Heart right ventricle (tissue), 16 donors: ENCODE data around the gene MAPKAP1. TPM values are rescaled to one million over a fixed set of nuclear protein-coding genes. Genes with fewer than 3 reads are reported as not detected.

Experiments used
- ATAC-seq, 8 donors: fragments of 200-7000 bp; cut with Tn5 transposase; one replicate each; pipeline ENCODE4 v1.9.1; 2020; ENCODE audit warnings: mild to moderate bottlenecking in 8 of 8, moderate library complexity in 8 of 8, moderate number of reproducible peaks in 1 of 8
- DNase-seq, 2 donors: peaks; one replicate each; pipeline ENCODE4 v3.0.0-alpha.2; 2020
- H3K27ac ChIP-seq, 10 donors: fragments of 200-600 bp; sonication (generic) in 2 of 10; one replicate each; pipeline versions ENCODE4 v1.5.0 to v1.8.0; 2020 to 2022; ENCODE audit warnings: mild to moderate bottlenecking in 3 of 10
- H3K27me3 ChIP-seq, 7 donors: fragments of 200-600 bp; one replicate each; pipeline ENCODE4 v1.8.0; 2021 to 2022; ENCODE audit warnings: mild to moderate bottlenecking in 2 of 7
- H3K36me3 ChIP-seq, 9 donors: fragments of 200-600 bp; sonication (generic) in 1 of 9; one replicate each; pipeline versions ENCODE4 v1.5.0 to v1.8.0; 2020 to 2022; ENCODE audit warnings: mild to moderate bottlenecking in 2 of 9
- H3K4me1 ChIP-seq, 9 donors: fragments of 200-600 bp; sonication (generic) in 1 of 9; one replicate each; pipeline versions ENCODE4 v1.5.0 to v1.8.0; 2020 to 2022; ENCODE audit warnings: mild to moderate bottlenecking in 4 of 9
- H3K4me3 ChIP-seq, 10 donors: fragments of 200-600 bp; sonication (generic) in 2 of 10; one replicate each; pipeline versions ENCODE4 v1.5.0 to v1.8.0; 2020 to 2022; ENCODE audit warnings: mild to moderate bottlenecking in 7 of 10, moderate library complexity in 2 of 10
- H3K9me3 ChIP-seq, 11 donors: fragments of 200-600 bp in 10 of 11; sonication (generic) in 2 of 11; one replicate each; pipeline versions ENCODE4 v1.5.0 to v1.8.0; 2013 to 2022; ENCODE audit warnings: mild to moderate bottlenecking in 2 of 11, control low read depth in 1 of 11, moderate library complexity in 1 of 11
- CTCF ChIP-seq, 9 donors: fragments of 200-600 bp; sonication (generic) in 2 of 9; IDR thresholded peaks; one replicate each; pipeline versions ENCODE4 v1.5.0 to v1.8.0; 2021 to 2022; ENCODE audit warnings: antibody characterized with exemption in 9 of 9, mild to moderate bottlenecking in 5 of 9, moderate library complexity in 1 of 9
- WGBS, 2 donors: extraction: QIAGEN DNeasy Blood & Tissue Kit; methylation state at CpG; one replicate each; pipeline ENCODE4 v1.1.7; 2013; ENCODE audit warnings: inconsistent platforms in 1 of 2; 5-methylcytosine and 5-hydroxymethylcytosine counted together
- intact Hi-C, 10 donors: fragments of 100-400 bp; cut with DNase I; formaldehyde crosslinking; loops; one replicate each; pipeline versions ENCODE4 v1.11.1 to v1.14.2; 2022
- long read RNA-seq, 3 donors: library from polyadenylated mRNA; unstranded; transcript quantifications; one replicate each; pipeline ENCODE4 v2.0.0, GENCODE V29; 2020 to 2021
- polyA plus RNA-seq, 2 donors: library from polyadenylated mRNA; stranded (reverse); fragments of 200-250 nt; gene quantifications; one replicate each; pipeline ENCODE4 v1.2.3, GENCODE V29; 2013
- total RNA-seq, 10 donors: library from RNA; stranded (reverse); fragmentation: NEBNext Ultra II Directional in 3 of 10; extraction: Animal tissue kit (Norgen Biotek cat#: 25700) in 3 of 10; gene quantifications; one replicate each; pipeline versions ENCODE4 v1.2.1 to v1.2.4, GENCODE V29; 2021 to 2023
- donor health status: Arrhythmogenic right ventricular cardiomyopathy.
- donor health status: ischemic (EF 13 %, LVEDD 7.1; RV severe dilation, severe dysfunction).
- donor health status: healthy with polysubstance abuse.
- donor health status: DM: no; HTN: yes; CAD: no.
- donor health status: DM: no; HTN: no; CAD: no.
- donor health status: ischemic (EF 25% LVEDD 6.9; RV normal size, moderate dysfunction).
- donor health status: ischemic (EF 25% LVEDD 5.7; RV mildly dilated, moderate dysfunction).
- donor health status: healthy.
- donor health status: DM: yes; HTN: yes; CAD: no.
- donor health status: Ischemic cardiomyopathy.
- donor health status: ischemic (EF 35%, LVEDD 5.7; RV mildly dilated, moderate dysfunction).
- donor health status: nonischemic (EF 11% LVEDD 7.7; RV severe dilation, severe dysfunction).
- donor health status: DM: yes; HTN: yes; CAD: no.
- donor health status: PGD.
- donor health status: ischemic (EF 29% LVEDD 5.4; RV normal size, mild dysfunction).
- donor health status: nonischemic (EF 23%, LVEDD 6.1; RV moderate dilation, normal function).

The MAPKAP1 gene
- 100 to 1,000 TPM; 102 to 143 (median 116) TPM for total RNA-seq
- polyA plus RNA-seq: 100 to 1,000 TPM; 116 to 136 TPM
- long read RNA-seq, donor 1, transcript MAPKAP1-201 (12 exons, 3,395 nt): major isoform, 111 of 190 reads
- long read RNA-seq, donor 1, transcript MAPKAP1-202 (11 exons, 3,256 nt): minor isoform, 27 of 190 reads
- long read RNA-seq, donor 1, transcript MAPKAP1-208 (10 exons, 2,977 nt): minor isoform, 7 of 190 reads
- long read RNA-seq, donor 1, partial matches to known transcripts: 19 of 190 reads
- long read RNA-seq, donor 1, other reads (novel, unspliced or antisense): 18 of 190 reads
- long read RNA-seq, donor 2, transcript MAPKAP1-202 (11 exons, 3,256 nt): minor isoform, 29 of 200 reads
- long read RNA-seq, donor 2, transcript MAPKAP1-208 (10 exons, 2,977 nt): minor isoform, 7 of 200 reads
- long read RNA-seq, donor 2, transcript MAPKAP1-201 (12 exons, 3,395 nt): major isoform, 104 of 200 reads
- long read RNA-seq, donor 2, transcript MAPKAP1-206 (11 exons, 3,252 nt): minor isoform, 6 of 200 reads
- long read RNA-seq, donor 2, partial matches to known transcripts: 20 of 200 reads
- long read RNA-seq, donor 2, other reads (novel, unspliced or antisense): 28 of 200 reads
- long read RNA-seq, donor 3, transcript MAPKAP1-201 (12 exons, 3,395 nt): major isoform, 7 of 33 reads
- long read RNA-seq, donor 3, partial matches to known transcripts: 9 of 33 reads
- long read RNA-seq, donor 3, other reads (novel, unspliced or antisense): 11 of 33 reads

- intact Hi-C loops: loop anchor here in 2 of 10 donors (5.0 kb wide), 1 partner anchor 40 kb away; the partner anchor contains the start of gene PBX3 (in 2 of the 2)
- ATAC-seq (peak; percentile 100), DNase-seq (peak; percentile 97 to 99)
- no peaks in the 10 kb centered on the region for H3K27me3 ChIP-seq
- H3K27ac ChIP-seq: peak within 1 kb of the TSS; percentile 27 to 96 (median 79)
- peaks cover 5 to 33% (median 18%) of the 10 kb centered on the region in 9 donors for H3K4me1 ChIP-seq
- H3K9me3 ChIP-seq: no peaks in the 10 kb centered on the region
- no peaks in the 10 kb centered on the region for H3K36me3 ChIP-seq
- WGBS, 2 donors: 0% methylated on average over 50 to 63 of the region's 63 CpGs
- peak within 1 kb of the TSS; percentile 86 to 100 (median 93) for H3K4me3 ChIP-seq
- peak in 1 of 9 donors; percentile 3 for TF ChIP-seq CTCF (IDR thresholded peaks at IDR 0.05)
These were observed at the start of gene MAPKAP1 for GRCh38 chr9:125706651-125707471. Gene MAPKAP1 (minus strand): TSS chr9:125707208. CDS start chr9:125672574, 34,634 bp downstream.

- ATAC-seq: peak in 2 of 8 donors; percentile 15 to 44
- intact Hi-C loops: loop anchor here in 4 of 10 donors (5.0 to 10.0 kb wide), 4 partner anchors 58 to 131 kb away; no protein-coding TSS in a partner anchor
- no peak for TF ChIP-seq CTCF (IDR thresholded peaks at IDR 0.05)
- Histone ChIP-seq H3K27ac (no peak overlapping the region), H3K36me3 (peaks cover 0 to 5% (median 0%) of the 10 kb centered on the region in 9 donors), H3K4me1 (peaks cover 3 to 88% (median 61%) of the 10 kb centered on the region in 9 donors), H3K27me3 (no peaks in the 10 kb centered on the region), H3K4me3 (no peak overlapping the region), H3K9me3 (no peaks in the 10 kb centered on the region)
- 88 to 94% methylated on average over 4 of the region's 4 CpGs for WGBS, 2 donors
- DNase-seq: no peak
These were observed 49.5 kb upstream of the MAPKAP1 start for GRCh38 chr9:125756518-125756917.

GRCh38 chr9:125755340-125755739 lies 48.3 kb upstream of the MAPKAP1 start:
- H3K27ac ChIP-seq: peak overlapping the region in 1 of 10 donors; percentile 17
- no peak for ATAC-seq
- H3K4me1 ChIP-seq: peaks cover 8 to 88% (median 64%) of the 10 kb centered on the region in 9 donors
- TF ChIP-seq CTCF (IDR thresholded peaks at IDR 0.05): no peak
- H3K9me3 ChIP-seq: no peaks in the 10 kb centered on the region
- no peaks in the 10 kb centered on the region for H3K27me3 ChIP-seq
- H3K4me3 ChIP-seq: no peak overlapping the region
- H3K36me3 ChIP-seq: peaks cover 0 to 7% (median 0%) of the 10 kb centered on the region in 9 donors
- intact Hi-C loops: loop anchor here in 4 of 10 donors (5.0 to 10.0 kb wide), 4 partner anchors 59 to 132 kb away; no protein-coding TSS in a partner anchor
- WGBS, 2 donors: 76 to 78% methylated on average over 1 of the region's 1 CpG
- DNase-seq: no peak
